ENCODE results near the gene ZNF839. TPM values are rescaled to one million over a fixed set of nuclear protein-coding genes. Genes with fewer than 3 reads are reported as not detected.

The ZNF839 gene
- polyA plus RNA-seq, 2 of the 4 experiments (the other 2 are of a cell fraction): 6.0 to 10.8 TPM

GRCh38 chr14:102389246-102389645 is 69.7 kb downstream of the ZNF839 start:
- H3K4me1 ChIP-seq: no peaks in the 10 kb centered on the region
- no peaks in the 10 kb centered on the region for H3K9me3 ChIP-seq
- no peak overlapping the region for H3K4me2 ChIP-seq
- WGBS (ENCODE audit: missing lambda C conversion rate): 84% methylated on average over 2 of the region's 2 CpGs
- DNase-seq (ENCODE audit: low read depth in 1 of 2, low spot score in 1 of 2) (no peak), FAIRE-seq (no peak), ATAC-seq (no peak)
- no peak overlapping the region for H3K4me3 ChIP-seq
- ChIA-PET CTCF (interaction anchor here (0.9 to 1.1 kb wide), 2 partner anchors 42 to 49 kb away, joined by 3 to 5 read pairs; no protein-coding TSS in a partner anchor), POLR2A (no interaction called here)
- H3K27ac ChIP-seq: no peak overlapping the region
- TF ChIP-seq HDAC2 (IDR thresholded peaks at IDR 0.05) (no peak), FOSB (CRISPR knock-in tag; IDR thresholded peaks at IDR 0.05) (no peak), BHLHE40 (IDR thresholded peaks at IDR 0.05; ENCODE audit: low read depth, low read length) (no peak)

GRCh38 chr14:102390064-102390855 is 70.7 kb downstream of the ZNF839 start:
- no peak overlapping the region for H3K4me3 ChIP-seq
- TF ChIP-seq KDM5A (IDR thresholded peaks at IDR 0.05): no peak
- TF ChIP-seq FOXS1 (CRISPR knock-in tag; IDR thresholded peaks at IDR 0.05): no peak
- TF ChIP-seq HMGXB4 (CRISPR knock-in tag; IDR thresholded peaks at IDR 0.05; ENCODE audit: borderline replicate concordance): no peak
- TF ChIP-seq ZC3H11A (IDR thresholded peaks at IDR 0.05): no peak
- TF ChIP-seq HDAC2 (IDR thresholded peaks at IDR 0.05): no peak
- TF ChIP-seq POLR2AphosphoS2 (conservative IDR thresholded peaks at IDR 0.05; ENCODE audit: low read length): no peak
- TF ChIP-seq USF2 (IDR thresholded peaks at IDR 0.05): no peak
- TF ChIP-seq HOXB13 (CRISPR knock-in tag; IDR thresholded peaks at IDR 0.05; ENCODE audit: low read depth): no peak
- no peak for TF ChIP-seq CBX8 (IDR thresholded peaks at IDR 0.05)
- no peak for TF ChIP-seq ZFP36 (IDR thresholded peaks at IDR 0.05; ENCODE audit: borderline replicate concordance, partially characterized antibody)
- TF ChIP-seq REST (IDR thresholded peaks at IDR 0.05): no peak
- no peak for TF ChIP-seq SREBF2 (IDR thresholded peaks at IDR 0.05)
- TF ChIP-seq FOSB (CRISPR knock-in tag; IDR thresholded peaks at IDR 0.05): no peak
- no peak for TF ChIP-seq HOXA7 (CRISPR knock-in tag; IDR thresholded peaks at IDR 0.05)
- no peak for TF ChIP-seq RCOR1 (IDR thresholded peaks at IDR 0.05; ENCODE audit: low read depth, low read length)
- TF ChIP-seq HEYL (CRISPR knock-in tag; IDR thresholded peaks at IDR 0.05): no peak
- TF ChIP-seq EP300 (IDR thresholded peaks at IDR 0.05): no peak
- TF ChIP-seq BCL3 (IDR thresholded peaks at IDR 0.05): no peak
- no peak for TF ChIP-seq NR3C1 (IDR thresholded peaks at IDR 0.05)
- no peak for TF ChIP-seq ESRRA (IDR thresholded peaks at IDR 0.05; ENCODE audit: borderline replicate concordance, low read length)
- H3K9me3 ChIP-seq: no peaks in the 10 kb centered on the region
- ChIA-PET CTCF (interaction anchor here (1.7 kb wide), 1 partner anchor 7 kb away, joined by 3 read pairs; no protein-coding TSS in a partner anchor), POLR2A (no interaction called here)
- whole genome bisulfite sequencing (ENCODE audit: missing lambda C conversion rate): 93% methylated on average over 2 of the region's 2 CpGs
- no peaks in the 10 kb centered on the region for H3K4me1 ChIP-seq
- ATAC-seq: no peak
- no peak overlapping the region for H3K4me2 ChIP-seq
- no peak overlapping the region for H3K27ac ChIP-seq
- no peak for FAIRE-seq
- DNase-seq (ENCODE audit: low read depth in 1 of 2, low spot score in 1 of 2): no peak
